HG02763 (cell line): Measurements from ENCODE around the gene HOXD10.
A peak's percentile ranks its signal among the peaks of the same experiment; 100 is the strongest.

Experiments used
- ATAC-seq: cut with Tn5 transposase; IDR thresholded peaks from one replicate; pipeline ENCODE4 v1.9.1; 2021; ENCODE audit warnings: mild to moderate bottlenecking, moderate library complexity; ENCODE audit not compliant: unreplicated experiment

HOXD10 gene

GRCh38 chr2:176132205-176133171, 15.9 kb downstream of the HOXD10 start:
- no peak for ATAC-seq

GRCh38 chr2:176133389-176133788, 16.8 kb downstream of the HOXD10 start:
- ATAC-seq = no peak

GRCh38 chr2:176134035-176134434, 17.5 kb downstream of the HOXD10 start:
- ATAC-seq = no peak

GRCh38 chr2:176135035-176135440, 18.5 kb downstream of the HOXD10 start:
- no peak for ATAC-seq

GRCh38 chr2:176136374-176137251, 20.0 kb downstream of the HOXD10 start:
- no peak for ATAC-seq

- no peak for ATAC-seq
Measured at GRCh38 chr2:176137252-176137580, 20.6 kb downstream of the HOXD10 start.

GRCh38 chr2:176137906-176138305, 21.3 kb downstream of the HOXD10 start:
- ATAC-seq = no peak

- no peak for ATAC-seq
Measured at GRCh38 chr2:176138526-176138922, 21.9 kb downstream of the HOXD10 start.

- no peak for ATAC-seq
Measured at GRCh38 chr2:176138923-176139660, 22.5 kb downstream of the HOXD10 start.

GRCh38 chr2:176139661-176140512, 23.3 kb downstream of the HOXD10 start:
- no peak for ATAC-seq

GRCh38 chr2:176140513-176141317, 24.1 kb downstream of the HOXD10 start:
- ATAC-seq = peak; percentile 90

- no peak for ATAC-seq
Measured at GRCh38 chr2:176142281-176142680, 25.7 kb downstream of the HOXD10 start.

- no peak for ATAC-seq
Measured at GRCh38 chr2:176145085-176145969, 28.7 kb downstream of the HOXD10 start.

- no peak for ATAC-seq
Measured at GRCh38 chr2:176146101-176146500, 29.5 kb downstream of the HOXD10 start.

GRCh38 chr2:176146645-176147044, 30.1 kb downstream of the HOXD10 start:
- no peak for ATAC-seq

- ATAC-seq = no peak
Measured at GRCh38 chr2:176147210-176147799, 30.7 kb downstream of the HOXD10 start.

GRCh38 chr2:176147800-176148496, 31.4 kb downstream of the HOXD10 start:
- ATAC-seq = no peak
